Astrocyte of the spinal cord (primary cell): ENCODE data around the gene LCN10.
A peak's percentile ranks its signal among the peaks of the same experiment; 100 is the strongest.
"Not testable (repeated sequence)": the region's sequence is repeated elsewhere in the genome, so short reads cannot be mapped to it uniquely, and the experiment has no call there.

ENCODE experiments used
- DNase-seq: peaks from one replicate; pipeline ENCODE4 v3.0.0; 2011; ENCODE audit warnings: low read depth, low spot score
- H3K4me3 ChIP-seq: 2 replicates; pipeline ENCODE4 v1.5.1; 2011; ENCODE audit warnings: low read depth, mild to moderate bottlenecking, low read length, moderate library complexity
- in situ Hi-C: cut with HindIII; loops from 2 replicates; pipeline ENCODE4 v1.10.0; 2017; ENCODE audit warnings: low sequenced_read_pairs
- TF ChIP-seq, protein P1 (sequence below): IDR thresholded peaks from 2 replicates; pipeline ENCODE4 v1.5.1; 2012; ENCODE audit warnings: low read depth, mild to moderate bottlenecking, low read length, inconsistent platforms

The LCN10 gene

DNA sequence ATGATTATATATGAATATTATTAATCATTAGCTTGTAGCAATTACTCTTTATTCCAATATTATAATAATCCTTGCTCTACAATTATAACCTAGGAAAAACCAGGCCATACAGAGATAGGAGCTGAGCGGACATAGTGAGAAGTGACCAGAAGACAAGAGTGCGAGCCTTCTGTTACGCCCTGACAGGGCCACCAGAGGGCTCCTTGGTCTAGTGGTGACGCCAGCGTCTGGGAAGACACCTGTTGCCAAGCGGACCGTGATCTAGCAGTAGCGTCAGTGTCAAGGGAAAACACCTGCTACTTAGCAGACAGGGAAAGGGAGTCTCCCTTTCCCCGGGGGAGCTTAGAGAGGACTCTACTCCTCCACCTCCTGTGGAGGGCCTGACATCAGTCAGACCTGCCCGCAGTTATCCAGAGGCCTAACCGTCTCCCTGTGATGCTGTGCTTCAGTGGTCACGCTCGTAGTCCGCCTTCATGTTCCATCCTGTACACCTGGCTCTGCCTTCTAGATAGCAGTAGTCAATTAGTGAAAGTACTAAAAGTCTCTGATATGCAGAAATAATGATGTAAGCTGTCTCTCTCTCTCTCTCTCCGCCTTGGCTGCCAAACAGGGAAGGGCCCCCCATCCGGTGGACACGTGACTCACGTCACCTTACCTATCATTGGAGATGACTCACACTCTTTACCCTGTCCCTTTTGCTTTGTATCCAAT is 23.8 kb upstream of the LCN10 start:
- H3K4me3 ChIP-seq, in situ Hi-C loops, DNase-seq: not testable (repeated sequence)
- TF ChIP-seq, protein P1, sequence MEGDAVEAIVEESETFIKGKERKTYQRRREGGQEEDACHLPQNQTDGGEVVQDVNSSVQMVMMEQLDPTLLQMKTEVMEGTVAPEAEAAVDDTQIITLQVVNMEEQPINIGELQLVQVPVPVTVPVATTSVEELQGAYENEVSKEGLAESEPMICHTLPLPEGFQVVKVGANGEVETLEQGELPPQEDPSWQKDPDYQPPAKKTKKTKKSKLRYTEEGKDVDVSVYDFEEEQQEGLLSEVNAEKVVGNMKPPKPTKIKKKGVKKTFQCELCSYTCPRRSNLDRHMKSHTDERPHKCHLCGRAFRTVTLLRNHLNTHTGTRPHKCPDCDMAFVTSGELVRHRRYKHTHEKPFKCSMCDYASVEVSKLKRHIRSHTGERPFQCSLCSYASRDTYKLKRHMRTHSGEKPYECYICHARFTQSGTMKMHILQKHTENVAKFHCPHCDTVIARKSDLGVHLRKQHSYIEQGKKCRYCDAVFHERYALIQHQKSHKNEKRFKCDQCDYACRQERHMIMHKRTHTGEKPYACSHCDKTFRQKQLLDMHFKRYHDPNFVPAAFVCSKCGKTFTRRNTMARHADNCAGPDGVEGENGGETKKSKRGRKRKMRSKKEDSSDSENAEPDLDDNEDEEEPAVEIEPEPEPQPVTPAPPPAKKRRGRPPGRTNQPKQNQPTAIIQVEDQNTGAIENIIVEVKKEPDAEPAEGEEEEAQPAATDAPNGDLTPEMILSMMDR, result peak; percentile 19

DNA sequence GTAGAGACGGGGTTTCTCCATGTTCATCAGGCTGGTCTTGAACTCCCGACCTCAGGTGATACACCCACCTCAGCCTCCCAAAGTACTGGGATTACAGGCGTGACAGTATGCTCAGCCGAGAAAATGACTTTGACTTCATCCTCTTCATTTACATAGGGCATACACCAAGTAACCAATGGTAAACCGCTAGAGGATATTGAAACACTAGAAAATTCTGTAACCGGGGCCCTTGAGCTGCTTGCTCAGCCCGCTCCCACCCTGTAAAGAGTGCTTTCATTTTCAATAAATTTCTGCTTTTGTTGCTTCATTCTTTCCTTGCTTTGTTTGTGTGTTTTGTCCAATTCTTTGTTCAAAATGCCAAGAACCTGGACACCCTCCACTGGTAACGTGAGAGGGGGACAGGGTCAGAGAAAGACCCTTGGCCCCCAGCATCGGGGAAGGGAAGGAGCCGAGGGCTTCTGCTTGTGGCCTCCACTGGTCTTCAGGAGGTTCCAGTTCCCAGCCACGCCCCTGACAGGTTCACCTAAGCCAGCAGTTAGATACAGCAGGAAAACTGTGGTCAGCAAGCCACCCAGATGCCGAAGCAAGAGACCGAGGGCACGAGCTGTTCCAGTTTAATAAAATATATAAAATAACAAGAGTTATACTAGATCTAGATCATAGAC is 23.1 kb upstream of the LCN10 start:
- in situ Hi-C loops, DNase-seq: not testable (repeated sequence)

DNA sequence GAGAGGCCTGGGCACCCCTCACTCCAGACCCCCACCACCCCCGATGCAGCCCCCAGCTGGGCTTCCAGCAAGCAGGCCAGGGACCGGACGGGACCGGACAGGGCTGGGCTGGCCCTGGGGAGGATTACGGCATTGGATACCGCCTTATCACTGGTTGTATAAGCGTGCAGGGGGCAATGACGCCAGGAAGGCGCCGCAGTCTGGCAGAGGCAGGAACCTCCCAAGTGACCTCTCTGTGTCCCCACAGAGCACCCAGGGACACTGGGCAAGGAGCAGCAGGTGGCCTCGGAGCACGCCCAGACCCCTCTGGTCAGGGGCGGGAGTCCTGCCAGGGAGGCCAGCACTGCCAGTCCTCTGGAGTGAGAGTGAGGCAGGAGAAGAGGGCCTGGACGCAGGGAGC is 22.3 kb upstream of the LCN10 start:
- DNase-seq, result no peak
- TF ChIP-seq, protein P1, result no peak
- no peak overlapping the region for H3K4me3 ChIP-seq
- in situ Hi-C loops, result no loop called here

More for the DNA sequence above, 23.1 kb upstream of the LCN10 start:
- H3K4me3 ChIP-seq, result not testable (repeated sequence)

DNA sequence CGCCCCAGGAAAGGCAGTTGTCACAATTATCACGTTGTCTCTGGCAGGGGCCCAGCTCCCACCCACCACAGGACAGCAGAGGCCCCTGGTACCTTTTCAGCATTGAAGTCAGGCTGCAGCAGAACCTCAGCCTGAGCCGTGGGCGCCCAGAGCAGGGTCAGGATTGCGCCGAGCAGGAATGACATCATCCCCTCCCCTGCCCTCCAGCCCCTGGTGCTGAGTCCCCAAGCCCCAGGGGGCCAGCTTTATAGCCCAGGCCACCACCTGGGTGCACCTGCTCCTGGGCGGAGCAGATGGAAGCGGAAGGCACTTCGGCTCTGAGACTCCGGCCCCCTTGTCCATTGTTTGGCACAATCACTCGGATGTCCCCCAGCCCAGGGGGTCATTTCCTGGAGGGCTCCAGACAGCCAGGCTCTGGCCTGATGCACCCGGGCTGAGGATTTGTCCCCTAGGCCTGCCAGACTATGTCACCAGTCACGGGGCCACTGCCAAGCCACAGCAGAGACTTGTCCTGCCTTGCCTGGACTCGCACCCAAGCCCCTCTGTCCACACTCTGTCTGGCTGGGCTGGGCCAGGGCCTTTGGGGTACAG is 21.7 kb upstream of the LCN10 start, which contains the start of gene LCN15:
TSS of gene LCN15 (minus strand) at position 218 of the 591 bp plus-strand sequence. CDS start at position 188, 30 bp downstream.
- in situ Hi-C loops, result no loop called here
- H3K4me3 ChIP-seq, result no peak within 1 kb of the TSS
- no peak for DNase-seq
- TF ChIP-seq, protein P1, result no peak

DNA sequence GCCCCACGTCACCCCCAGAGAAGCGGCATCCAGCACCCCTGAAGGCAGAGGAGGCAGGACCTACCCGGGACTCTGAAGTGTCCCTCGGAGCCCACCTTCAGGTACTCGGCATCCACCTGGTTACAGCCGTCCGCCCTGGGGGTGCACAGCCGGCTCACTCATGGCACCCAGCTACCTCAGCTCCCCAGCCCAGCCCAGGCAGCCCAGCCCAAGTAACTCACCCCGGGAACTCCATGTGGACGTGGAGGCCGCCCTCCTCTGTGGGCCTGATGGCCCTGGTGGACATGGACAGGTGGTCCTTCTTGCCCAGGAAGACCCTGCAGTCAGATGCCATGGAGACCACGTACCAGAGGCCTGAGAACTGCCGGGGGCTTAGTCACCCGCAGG is 20.9 kb upstream of the LCN10 start:
- DNase-seq, result no peak
- in situ Hi-C loops, result no loop called here
- H3K4me3 ChIP-seq, result no peak overlapping the region
- TF ChIP-seq, protein P1, result no peak

DNA sequence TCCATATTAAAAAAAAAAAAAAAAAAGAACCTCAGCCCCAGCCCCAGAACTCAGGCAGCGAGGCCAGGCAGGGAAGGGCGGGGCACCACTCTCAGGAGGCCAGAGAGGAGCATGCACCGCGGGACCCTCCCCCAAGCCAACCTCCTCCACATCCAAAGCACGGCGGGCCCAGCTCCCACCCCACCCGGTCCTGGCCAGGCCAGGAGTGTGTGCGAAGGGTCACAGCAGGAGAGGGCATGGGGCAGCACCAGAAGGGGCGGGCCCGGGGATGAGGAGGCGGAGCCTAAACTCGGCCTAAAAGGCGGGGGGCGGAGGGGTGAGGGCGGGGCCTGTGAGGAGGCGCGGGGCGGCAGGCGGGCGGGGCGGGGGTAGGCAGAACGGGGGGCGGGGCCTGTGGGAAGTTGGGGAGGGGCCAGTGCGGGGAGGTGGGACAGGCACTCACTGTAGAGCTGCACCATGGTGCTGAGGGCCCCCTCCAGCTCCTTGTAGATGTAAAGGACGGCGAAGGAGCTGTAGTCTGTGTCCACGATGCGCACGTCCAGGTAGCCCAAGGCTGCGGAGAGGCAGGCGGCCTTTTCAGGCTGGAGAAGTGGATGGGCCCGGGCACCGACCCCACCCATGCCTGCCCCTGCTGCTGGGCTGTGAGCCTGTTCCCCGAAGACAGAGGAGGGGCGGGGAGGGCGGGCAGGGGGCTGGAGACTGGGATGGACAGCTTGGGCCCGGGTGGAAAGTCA is 20.3 kb upstream of the LCN10 start:
- in situ Hi-C loops, result no loop called here
- TF ChIP-seq, protein P1, result no peak
- DNase-seq, result no peak
- no peak overlapping the region for H3K4me3 ChIP-seq
